NCI-H128 (cell line): Measurements from ENCODE around the gene GABRB1.
"Not testable (repeated sequence)": the region's sequence is repeated elsewhere in the genome, so short reads cannot be mapped to it uniquely, and the experiment has no call there.

Experiments
- DNase-seq: peaks from one replicate; lab custom pipeline; 2025; ENCODE audit not compliant: unreplicated experiment; lab: John Stamatoyannopoulos, UW

The GABRB1 gene

DNA sequence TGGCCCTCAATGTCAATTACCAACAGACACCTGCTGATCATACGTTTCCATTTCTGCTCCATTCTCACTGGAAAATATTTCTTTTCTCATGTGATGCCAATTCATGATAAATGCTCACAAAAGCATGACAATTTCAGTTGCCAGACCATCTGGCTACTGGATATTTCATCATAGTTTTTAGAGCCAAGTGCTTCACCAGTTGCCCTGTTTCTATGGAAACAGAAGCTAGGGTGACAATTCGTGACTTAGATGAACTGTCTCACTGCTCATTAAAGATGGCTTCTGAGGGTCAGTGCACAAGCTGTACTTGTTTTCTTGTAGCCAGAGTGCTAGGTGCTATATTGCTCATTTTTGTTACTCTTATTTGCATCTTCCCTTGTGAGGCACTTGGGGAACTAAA is 247.3 kb downstream of the GABRB1 start:
- no peak for DNase-seq

DNA sequence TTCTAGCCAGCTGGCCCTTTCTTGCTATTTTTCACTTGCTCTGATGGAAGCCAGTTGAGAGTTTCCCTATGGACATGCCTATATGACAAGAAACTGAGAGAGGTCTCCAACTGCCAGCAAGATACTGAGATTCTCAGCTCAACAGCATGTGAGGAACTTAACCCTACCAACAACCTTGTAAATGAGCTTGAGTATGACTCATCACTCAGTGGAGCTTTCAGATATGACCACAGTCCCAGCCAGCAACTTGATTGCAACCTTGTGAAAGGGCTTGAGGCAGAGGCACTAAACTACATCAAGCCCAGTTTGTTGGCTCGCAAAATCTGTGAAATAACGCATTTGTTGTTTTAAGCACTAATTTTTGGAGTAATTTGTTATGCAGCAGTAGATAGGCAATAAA is 256.4 kb downstream of the GABRB1 start:
- no peak for DNase-seq

DNA sequence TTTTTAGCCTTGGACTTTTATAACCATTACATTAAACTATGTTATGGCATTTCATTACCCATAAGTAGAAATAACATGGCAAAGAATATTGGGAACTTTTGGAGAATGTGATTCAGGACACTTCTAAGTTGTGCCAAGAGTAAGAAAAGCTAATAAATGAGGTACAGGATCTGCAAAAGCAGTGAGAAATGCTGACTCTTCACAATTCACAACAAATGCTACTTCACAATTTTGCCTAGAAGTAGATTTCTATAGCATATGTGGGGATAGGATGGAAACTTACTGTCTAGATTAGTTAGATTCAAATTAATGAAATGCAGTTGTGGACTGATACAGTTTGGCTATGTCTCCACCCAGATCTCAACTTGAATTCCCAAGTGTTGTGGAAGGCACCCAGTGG is 258.4 kb downstream of the GABRB1 start:
- DNase-seq: no peak

DNA sequence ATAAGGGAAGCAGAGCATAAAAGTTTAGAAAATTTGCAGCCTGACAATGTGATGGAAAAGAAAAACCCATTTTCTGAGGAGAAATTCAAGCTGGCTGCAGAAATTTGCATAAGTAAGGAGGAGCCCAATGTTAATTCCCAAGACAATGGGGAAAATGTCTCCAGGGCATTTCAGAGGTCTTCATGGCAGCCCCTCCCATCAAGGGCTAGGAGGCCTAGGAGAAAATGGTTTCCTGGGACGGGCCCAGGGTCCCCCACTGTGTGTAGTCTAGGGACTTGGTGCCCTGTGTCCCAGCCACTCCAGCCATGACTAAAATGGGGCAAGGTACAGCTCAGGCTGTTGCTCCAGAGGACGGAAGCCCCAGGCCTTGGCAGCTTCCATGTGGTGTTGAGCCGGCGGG is 259.5 kb downstream of the GABRB1 start:
- not testable (repeated sequence) for DNase-seq

DNA sequence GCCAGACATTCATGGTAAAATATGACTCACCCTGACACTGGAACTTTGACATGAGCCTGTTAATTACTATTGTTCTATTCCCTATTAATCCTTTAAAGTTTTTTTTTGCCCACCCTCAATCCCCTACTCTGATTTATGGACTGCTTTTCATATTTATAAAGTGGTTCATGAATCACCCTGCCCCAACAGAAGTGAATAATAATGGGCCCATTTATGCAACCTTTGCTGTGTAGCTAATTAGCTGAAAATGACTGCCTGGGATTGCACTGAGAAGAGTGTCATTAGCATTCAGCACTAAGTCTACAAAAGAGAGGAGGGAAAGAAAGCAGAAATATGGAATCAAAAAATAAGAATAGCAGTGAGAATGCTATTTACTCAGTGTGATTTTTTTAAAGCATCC is 277.8 kb downstream of the GABRB1 start:
- DNase-seq: no peak

DNA sequence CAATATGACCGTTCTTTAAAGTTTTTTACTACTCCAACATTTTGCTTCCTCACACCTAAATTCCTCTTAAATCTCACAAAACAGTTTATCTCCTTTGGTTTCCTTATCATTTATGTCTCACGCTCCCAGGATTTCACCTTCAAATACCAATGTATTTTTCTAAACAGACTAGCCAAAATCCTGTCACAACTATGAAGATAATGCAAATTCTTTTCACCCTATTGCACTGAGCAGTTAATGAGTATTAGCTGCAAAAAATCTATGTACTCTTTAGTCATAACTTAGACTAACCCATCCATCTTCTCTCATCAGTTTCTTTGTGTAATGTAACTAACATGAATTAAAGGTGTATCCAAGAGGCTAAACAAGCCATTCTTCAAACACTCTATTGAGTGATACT is 280.8 kb downstream of the GABRB1 start:
- no peak for DNase-seq

DNA sequence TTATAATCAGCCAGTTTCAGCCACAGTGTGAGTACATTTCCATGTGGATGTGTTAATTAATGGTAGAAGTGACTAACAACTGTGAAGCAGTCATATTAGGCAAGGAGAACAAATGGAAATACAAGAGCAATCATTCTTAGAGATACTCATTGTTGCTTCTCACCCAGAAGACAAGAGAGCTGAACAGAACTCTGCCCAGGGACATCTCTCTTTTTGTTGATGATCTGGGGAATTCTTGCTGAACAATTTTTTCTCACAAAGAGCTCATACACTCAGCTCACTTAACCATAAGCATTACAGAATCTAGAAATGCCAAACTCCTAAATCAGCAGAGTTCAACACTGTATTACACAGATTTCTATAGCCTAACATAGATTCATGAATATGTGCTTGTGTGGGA is 282.0 kb downstream of the GABRB1 start:
- no peak for DNase-seq

DNA sequence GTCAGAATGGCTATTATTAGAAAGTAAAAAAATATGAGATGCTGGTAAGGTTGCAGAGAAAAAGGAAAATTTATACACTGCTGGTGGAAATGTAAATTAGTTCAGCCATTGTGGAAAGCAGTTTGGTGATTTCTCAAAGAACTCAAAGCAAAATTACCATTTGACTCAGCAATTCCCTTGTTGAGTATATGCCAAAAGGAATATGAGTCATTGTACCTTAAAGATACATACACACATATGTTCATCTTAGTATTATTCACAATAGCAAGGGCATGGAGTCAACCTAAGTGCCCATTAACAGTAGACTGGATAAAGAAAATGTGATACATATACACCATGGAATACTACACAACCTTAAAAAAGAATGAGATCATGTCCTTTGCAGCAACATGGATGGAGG is 284.0 kb downstream of the GABRB1 start:
- DNase-seq: no peak

DNA sequence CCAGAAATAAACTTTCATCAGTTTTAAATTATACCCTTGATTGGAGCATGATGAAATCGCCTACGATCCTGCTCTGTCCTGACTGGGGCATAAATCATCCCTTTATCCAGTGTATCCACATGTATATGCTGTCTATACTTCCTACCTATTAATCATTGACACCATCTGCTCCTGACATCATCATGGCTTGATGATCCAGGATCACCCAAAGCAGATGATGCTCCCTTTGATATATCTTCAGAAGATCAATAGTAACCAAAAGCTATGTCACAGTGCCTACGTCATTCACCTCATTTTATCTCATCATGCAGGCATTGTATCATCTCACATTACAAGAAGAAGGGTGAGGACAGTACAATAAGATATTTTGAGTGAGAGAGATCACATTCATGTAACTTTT is 294.7 kb downstream of the GABRB1 start:
- no peak for DNase-seq

DNA sequence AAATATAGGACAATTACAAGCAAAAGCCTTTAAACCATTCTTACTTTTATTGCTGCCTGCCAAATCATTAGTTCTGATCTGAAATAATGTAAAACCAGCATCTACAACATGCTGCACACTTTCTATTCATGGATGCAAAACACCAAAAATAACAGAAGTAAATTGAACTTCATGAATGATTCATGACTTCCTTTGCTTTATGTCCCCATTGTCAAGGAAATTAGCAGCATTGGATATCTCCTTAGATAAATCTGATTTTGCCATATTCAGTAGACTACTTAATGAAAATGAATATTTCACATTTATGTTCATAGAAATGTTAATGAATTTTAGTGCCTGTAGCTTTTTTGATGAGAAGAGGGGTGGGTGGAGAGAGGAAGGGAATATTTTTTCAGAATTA is 299.5 kb downstream of the GABRB1 start:
- DNase-seq: no peak

DNA sequence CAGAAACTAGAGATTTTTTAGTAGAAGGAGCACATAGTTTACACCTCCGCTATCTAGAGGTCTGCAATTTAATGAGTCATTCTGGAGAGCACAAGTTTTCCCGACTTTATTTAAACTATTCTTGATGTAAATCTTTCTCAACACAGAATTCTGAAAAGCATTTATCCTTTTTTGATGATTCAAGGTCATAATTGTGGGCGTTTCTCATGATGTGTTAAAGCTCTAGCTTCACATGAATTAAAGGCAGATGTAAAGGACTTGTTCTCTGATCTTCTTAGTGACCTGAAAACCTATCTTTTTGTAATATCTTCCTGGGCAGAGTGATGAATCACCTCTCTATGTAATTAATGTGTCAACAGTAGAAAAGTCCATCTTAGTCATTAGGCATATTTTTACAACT is 303.3 kb downstream of the GABRB1 start:
- no peak for DNase-seq

DNA sequence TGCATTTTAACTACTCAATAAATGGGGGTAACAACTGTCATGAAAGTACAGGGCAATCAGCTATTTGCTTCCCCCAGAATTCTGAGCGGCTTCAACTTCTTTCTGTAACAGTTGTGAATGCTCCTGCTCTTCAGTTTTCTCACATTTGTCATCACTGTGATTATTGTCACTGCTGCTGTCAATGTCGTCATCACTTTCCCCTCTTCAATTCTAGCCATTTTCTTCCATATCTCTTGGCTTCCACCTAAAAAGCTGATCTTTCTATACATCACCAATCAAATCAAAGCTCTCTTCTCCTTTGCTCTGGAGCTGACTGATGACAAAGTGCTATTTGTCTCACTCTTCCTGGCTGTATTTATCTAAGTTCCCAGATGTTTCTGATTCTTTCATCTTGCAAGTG is 306.5 kb downstream of the GABRB1 start:
- DNase-seq: no peak

DNA sequence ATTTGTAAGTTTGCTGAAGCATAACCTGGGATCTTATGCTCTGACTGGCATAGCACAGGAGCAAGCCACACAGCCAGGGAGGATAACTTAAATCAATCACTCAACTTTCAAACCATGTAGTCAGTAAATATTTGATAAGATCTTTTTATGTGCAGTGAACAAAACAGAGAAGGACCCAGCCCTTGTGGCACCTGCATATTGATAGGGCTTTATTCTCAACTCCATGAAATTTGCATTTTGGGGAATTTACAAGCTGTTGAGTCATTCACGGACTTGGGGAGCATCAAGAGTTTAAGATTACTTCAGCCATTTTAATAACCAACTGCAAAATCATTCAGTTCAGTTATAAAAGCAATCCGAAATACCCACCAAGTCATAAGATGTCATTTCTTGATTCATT is 309.5 kb downstream of the GABRB1 start:
- no peak for DNase-seq

DNA sequence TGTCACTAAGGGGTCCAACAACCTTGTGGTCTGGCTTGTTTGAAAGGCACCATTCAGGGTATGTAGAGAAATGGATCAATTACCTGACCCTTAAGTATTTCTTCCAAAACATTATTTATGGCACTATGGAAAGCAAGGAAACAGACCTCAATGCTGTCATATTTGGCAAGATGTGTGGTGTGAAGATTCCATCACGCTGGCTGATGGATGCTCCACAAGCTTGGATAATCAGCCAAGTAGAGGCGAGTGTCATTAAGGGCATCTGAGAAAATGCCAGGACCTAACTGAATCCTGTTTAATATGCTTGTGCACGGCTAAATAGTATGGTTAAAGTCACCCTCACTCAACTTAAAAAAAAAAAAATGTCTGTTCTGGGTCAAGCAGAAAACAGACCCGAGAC is 311.4 kb downstream of the GABRB1 start:
- no peak for DNase-seq

DNA sequence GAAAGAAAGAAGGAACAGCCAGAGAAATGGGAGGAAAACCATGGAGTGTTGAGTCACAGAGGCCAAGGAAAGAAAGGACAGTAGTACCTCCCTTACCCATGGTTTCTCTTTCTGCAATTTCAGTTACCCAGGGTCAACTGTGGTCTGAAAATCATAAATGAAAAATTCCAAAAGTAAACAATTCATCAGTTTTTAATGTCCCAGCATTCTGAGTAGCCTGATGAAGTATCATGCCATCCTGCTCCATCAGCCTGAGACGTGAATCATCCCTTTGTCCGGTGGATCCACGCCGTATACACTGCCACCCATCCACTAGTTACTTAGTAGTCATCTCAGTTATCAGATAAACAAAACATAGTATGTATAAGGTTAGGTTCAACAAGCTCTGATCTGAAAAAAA is 318.0 kb downstream of the GABRB1 start:
- no peak for DNase-seq

DNA sequence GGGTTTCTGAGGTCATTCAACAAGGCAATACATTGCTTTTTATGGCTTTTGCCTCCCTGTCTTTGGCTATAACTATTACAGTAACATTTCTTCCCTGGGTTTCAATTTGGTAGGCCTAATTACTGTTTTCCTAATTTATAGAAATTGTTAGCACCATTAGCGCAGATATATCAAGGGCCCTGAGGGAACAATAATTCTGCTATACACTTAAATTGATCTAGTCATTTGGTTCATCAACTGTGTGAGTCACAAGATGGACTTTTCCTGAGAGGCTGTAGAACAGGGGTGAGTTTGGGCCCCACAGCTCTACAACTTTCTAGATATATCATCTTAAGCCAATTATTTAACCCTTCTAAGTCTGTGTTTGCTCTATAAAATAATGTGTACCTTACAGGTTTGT is 324.2 kb downstream of the GABRB1 start:
- no peak for DNase-seq

DNA sequence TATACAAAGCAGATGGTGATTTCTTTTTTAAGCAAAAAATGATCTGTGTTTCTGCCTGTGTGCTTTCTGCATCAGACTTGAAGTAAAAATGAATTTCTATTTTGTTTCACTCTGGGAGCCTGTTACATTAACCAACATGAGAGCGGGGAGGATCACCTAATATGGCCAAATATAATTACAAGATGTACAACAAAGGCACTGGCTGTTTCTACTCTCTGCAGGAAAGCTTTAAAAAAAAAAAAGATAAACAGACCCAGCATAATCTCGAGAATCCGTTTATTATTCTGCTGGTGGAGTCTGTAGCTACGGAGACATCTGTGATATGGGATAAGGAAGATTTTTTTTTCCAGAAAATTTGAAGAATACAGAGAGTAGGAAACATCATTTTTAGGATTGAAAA is 328.5 kb downstream of the GABRB1 start:
- no peak for DNase-seq

DNA sequence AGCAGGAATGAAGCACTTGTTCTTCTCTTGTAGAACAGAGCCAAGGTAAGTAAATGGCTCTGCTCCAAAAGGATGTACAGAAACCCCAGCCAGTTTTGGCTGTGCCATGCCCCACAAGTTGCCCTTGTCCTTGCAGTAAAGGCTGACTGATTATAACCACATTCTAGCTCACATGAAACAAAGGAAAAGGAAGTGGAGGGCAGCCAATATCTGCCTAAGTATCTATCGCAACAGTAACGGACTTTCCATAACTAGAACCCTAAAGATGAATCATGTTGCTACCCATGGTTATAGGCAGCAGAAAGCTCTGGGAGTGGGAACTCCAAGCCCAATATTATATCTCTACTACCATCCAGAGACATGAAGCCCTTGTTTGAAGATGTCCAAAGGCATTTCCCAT is 336.4 kb downstream of the GABRB1 start:
- DNase-seq: no peak

DNA sequence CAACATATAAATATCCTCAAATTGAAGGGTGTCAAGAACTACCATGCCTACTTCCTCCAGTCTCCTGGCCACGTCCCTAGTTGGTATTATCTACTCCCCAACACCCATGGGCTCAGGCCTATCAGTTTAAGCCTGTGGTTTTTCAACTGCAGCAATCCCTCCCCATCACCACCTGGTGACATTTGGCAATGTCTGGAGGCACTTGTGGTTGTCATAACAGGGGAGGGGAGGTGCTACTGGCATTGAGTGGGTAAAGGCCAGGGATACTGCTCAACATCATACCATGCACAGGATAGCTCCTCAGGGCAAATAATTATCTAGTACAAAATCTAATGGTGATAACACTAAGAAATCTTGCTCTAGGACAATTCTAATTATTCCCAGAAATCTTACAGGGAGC is 336.8 kb downstream of the GABRB1 start:
- DNase-seq: no peak

DNA sequence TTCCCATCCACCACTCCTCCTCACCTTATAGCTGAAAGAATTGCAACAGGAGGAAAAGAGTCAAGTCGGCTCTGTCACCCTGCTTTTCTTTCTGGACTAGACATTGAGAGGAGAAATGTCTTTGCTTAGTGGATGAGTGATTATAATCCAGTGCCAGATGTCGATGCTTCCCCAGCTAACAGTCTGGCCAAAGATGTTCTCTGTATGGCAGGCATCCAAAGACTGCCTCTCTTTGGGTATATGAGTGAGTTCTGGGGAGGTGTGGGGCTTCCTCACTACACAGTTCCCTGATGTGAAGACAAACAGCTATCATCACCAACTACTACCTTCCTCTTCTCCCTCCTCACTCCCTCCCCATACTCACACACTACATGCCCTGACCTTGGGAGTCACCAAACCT is 341.2 kb downstream of the GABRB1 start:
- no peak for DNase-seq

DNA sequence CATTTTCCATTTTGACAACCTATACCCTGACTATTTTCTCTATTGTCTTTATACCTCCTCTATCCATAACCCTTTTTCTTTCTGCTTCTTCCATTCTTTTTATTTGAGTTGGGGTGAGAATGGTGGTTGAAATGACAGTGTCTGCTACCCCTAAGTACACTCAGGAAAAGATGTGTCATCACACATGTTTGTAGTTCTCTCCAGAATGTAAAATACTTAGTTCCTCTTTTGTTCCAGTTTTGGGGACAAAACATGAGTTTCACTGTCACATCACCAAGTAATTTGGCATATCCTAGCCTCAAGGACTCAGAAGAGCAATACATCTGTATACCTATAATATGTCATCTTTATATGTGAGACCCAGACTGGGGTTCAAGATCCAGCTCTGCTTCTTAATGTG is 341.8 kb downstream of the GABRB1 start:
- DNase-seq: no peak

DNA sequence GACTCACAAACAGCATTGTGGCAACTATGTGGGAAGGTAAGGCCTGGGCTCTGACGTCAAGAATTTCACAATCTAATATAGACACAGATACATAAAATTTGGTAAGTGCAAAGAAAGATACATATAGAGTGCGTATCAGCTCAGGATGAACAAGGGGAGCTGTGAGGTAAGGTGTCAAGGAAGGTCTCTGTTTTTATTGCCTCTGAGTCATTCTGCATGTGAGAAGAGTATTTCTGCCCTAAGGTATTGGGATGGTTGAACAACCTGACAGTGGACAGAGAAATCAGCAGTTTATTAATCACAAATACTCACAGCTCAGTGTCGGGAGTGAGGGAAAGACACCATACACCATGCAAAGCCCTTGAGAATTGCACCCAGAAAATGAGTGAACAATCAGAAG is 342.3 kb downstream of the GABRB1 start:
- DNase-seq: no peak

DNA sequence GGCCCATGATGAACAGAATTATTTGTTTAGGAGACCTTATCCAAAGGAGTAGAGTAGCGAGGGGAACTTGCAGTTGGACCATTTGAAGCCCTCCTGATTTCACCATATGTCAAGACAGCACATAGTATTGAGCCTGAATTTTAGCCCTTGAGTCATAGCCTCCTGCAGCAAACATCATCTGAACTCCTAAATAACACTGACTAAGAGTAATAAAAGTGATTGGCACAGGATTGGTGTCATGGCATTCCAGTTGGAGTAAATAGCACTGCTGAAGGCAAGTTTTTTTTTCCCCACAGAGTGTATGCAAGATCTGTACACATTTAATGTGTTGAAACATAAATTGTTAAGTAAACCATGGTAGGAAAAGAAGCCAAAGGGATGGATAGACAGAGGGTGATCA is 343.1 kb downstream of the GABRB1 start:
- no peak for DNase-seq

DNA sequence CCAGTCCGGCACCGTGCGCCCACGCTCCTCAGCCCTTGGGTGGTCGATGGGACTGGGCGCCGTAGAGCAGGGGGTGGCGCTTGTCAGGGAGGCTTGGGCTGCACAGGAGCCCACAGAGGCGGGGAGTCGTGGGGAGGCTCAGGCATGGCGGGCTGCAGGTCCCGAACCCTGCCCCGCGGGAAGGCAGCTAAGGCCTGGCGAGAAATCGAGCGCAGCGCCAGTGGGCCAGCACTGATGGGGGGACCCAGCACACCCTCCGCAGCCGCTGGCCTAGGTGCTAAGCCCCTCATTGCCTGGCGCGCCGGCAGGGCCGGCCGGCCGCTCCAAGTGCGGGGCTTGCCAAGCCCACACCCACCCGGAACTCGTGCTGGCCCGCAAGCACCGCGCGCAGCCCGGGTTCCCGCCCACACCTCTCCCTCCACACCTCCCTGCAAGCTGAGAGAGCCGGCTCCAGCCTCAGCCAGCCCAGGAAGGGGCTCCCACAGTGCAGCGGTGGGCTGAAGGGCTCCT is 346.7 kb downstream of the GABRB1 start:
- DNase-seq: not testable (repeated sequence)
